ENCODE results near the gene MAPT. TPM values are rescaled to one million over a fixed set of nuclear protein-coding genes. Genes with fewer than 3 reads are reported as not detected.

MAPT gene
- total and polyA plus RNA-seq, 4 donors = 0.27 to 3.8 (median 1.8) TPM

- no peak for TF ChIP-seq CTCF (IDR thresholded peaks at IDR 0.05; ENCODE audit: control extremely low read depth, extremely low read depth)
- no peak for ATAC-seq (ENCODE audit: insufficient read depth, low FRiP score)
- no peaks in the 10 kb centered on the region for H3K9me3 ChIP-seq (ENCODE audit: control insufficient read depth in 4 of 4, insufficient read depth in 3 of 4, low read length in 3 of 4)
- no peak overlapping the region for H3K4me3 ChIP-seq
- peaks cover 36 to 54% (median 50%) of the 10 kb centered on the region in 4 donors for H3K36me3 ChIP-seq (ENCODE audit: control insufficient read depth in 4 of 4, insufficient read depth in 4 of 4, low read length in 4 of 4)
- no peak overlapping the region for H3K27ac ChIP-seq (ENCODE audit: low read depth in 1 of 2, low read length in 1 of 2)
- DNase-seq = no peak
- no peaks in the 10 kb centered on the region for H3K4me1 ChIP-seq (ENCODE audit: control insufficient read depth in 5 of 5, insufficient read depth in 5 of 5, low read length in 5 of 5)
- no peaks in the 10 kb centered on the region for H3K27me3 ChIP-seq (ENCODE audit: control insufficient read depth in 3 of 3, insufficient read depth in 3 of 3, low read length in 2 of 3)
- WGBS, 2 donors = 86 to 98% methylated on average over 3 of the region's 3 CpGs
- H3K9ac ChIP-seq (ENCODE audit: insufficient read depth in 1 of 2, low read length in 2 of 2) = no peak overlapping the region
These were observed 136.4 kb downstream of the MAPT start for GRCh38 chr17:46030752-46031151.

- WGBS, 2 donors = 95 to 97% methylated on average over 16 of the region's 16 CpGs
- Histone ChIP-seq H3K4me3 (no peak overlapping the region), H3K9ac (ENCODE audit: insufficient read depth in 1 of 2, low read length in 2 of 2) (no peak overlapping the region), H3K27me3 (ENCODE audit: control insufficient read depth in 3 of 3, insufficient read depth in 3 of 3, low read length in 2 of 3) (no peaks in the 10 kb centered on the region), H3K36me3 (ENCODE audit: control insufficient read depth in 4 of 4, insufficient read depth in 4 of 4, low read length in 4 of 4) (peaks cover 36 to 51% (median 49%) of the 10 kb centered on the region in 4 donors), H3K27ac (ENCODE audit: low read depth in 1 of 2, low read length in 1 of 2) (no peak overlapping the region), H3K9me3 (ENCODE audit: control insufficient read depth in 4 of 4, insufficient read depth in 3 of 4, low read length in 3 of 4) (no peaks in the 10 kb centered on the region), H3K4me1 (ENCODE audit: control insufficient read depth in 5 of 5, insufficient read depth in 5 of 5, low read length in 5 of 5) (no peaks in the 10 kb centered on the region)
- DNase-seq (no peak), ATAC-seq (ENCODE audit: insufficient read depth, low FRiP score) (no peak)
- no peak for TF ChIP-seq CTCF (IDR thresholded peaks at IDR 0.05; ENCODE audit: control extremely low read depth, extremely low read depth)
These were observed 137.1 kb downstream of the MAPT start for GRCh38 chr17:46031440-46031839.

- TF ChIP-seq CTCF (IDR thresholded peaks at IDR 0.05; ENCODE audit: control extremely low read depth, extremely low read depth) = no peak
- 84 to 88% methylated on average over 8 of the region's 8 CpGs for WGBS, 2 donors
- no peak overlapping the region for H3K4me3 ChIP-seq
- no peak for DNase-seq
- H3K36me3 ChIP-seq (ENCODE audit: control insufficient read depth in 4 of 4, insufficient read depth in 4 of 4, low read length in 4 of 4) = peaks cover 36 to 53% (median 49%) of the 10 kb centered on the region in 4 donors
- H3K27me3 ChIP-seq (ENCODE audit: control insufficient read depth in 3 of 3, insufficient read depth in 3 of 3, low read length in 2 of 3) = no peaks in the 10 kb centered on the region
- no peaks in the 10 kb centered on the region for H3K9me3 ChIP-seq (ENCODE audit: control insufficient read depth in 4 of 4, insufficient read depth in 3 of 4, low read length in 3 of 4)
- no peaks in the 10 kb centered on the region for H3K4me1 ChIP-seq (ENCODE audit: control insufficient read depth in 5 of 5, insufficient read depth in 5 of 5, low read length in 5 of 5)
- H3K9ac ChIP-seq (ENCODE audit: insufficient read depth in 1 of 2, low read length in 2 of 2) = no peak overlapping the region
- no peak for ATAC-seq (ENCODE audit: insufficient read depth, low FRiP score)
- H3K27ac ChIP-seq (ENCODE audit: low read depth in 1 of 2, low read length in 1 of 2) = no peak overlapping the region
These were observed 137.6 kb downstream of the MAPT start for GRCh38 chr17:46031920-46032319.

- Histone ChIP-seq H3K4me3 (no peak overlapping the region), H3K4me1 (ENCODE audit: control insufficient read depth in 5 of 5, insufficient read depth in 5 of 5, low read length in 5 of 5) (no peaks in the 10 kb centered on the region), H3K36me3 (ENCODE audit: control insufficient read depth in 4 of 4, insufficient read depth in 4 of 4, low read length in 4 of 4) (peaks cover 42 to 59% (median 53%) of the 10 kb centered on the region in 4 donors), H3K9me3 (ENCODE audit: control insufficient read depth in 4 of 4, insufficient read depth in 3 of 4, low read length in 3 of 4) (no peaks in the 10 kb centered on the region), H3K27ac (ENCODE audit: low read depth in 1 of 2, low read length in 1 of 2) (no peak overlapping the region), H3K9ac (ENCODE audit: insufficient read depth in 1 of 2, low read length in 2 of 2) (no peak overlapping the region), H3K27me3 (ENCODE audit: control insufficient read depth in 3 of 3, insufficient read depth in 3 of 3, low read length in 2 of 3) (no peaks in the 10 kb centered on the region)
- ATAC-seq (ENCODE audit: insufficient read depth, low FRiP score) = no peak
- 96 to 97% methylated on average over 11 of the region's 11 CpGs for WGBS, 2 donors
- no peak for TF ChIP-seq CTCF (IDR thresholded peaks at IDR 0.05; ENCODE audit: control extremely low read depth, extremely low read depth)
- no peak for DNase-seq
These were observed 138.6 kb downstream of the MAPT start for GRCh38 chr17:46032909-46033308.

Data from lung (tissue), 12 donors.